Measurements from ENCODE around the gene CNOT6.
"Not testable (repeated sequence)": the region's sequence is repeated elsewhere in the genome, so short reads cannot be mapped to it uniquely, and the experiment has no call there.

CNOT6 gene

DNA sequence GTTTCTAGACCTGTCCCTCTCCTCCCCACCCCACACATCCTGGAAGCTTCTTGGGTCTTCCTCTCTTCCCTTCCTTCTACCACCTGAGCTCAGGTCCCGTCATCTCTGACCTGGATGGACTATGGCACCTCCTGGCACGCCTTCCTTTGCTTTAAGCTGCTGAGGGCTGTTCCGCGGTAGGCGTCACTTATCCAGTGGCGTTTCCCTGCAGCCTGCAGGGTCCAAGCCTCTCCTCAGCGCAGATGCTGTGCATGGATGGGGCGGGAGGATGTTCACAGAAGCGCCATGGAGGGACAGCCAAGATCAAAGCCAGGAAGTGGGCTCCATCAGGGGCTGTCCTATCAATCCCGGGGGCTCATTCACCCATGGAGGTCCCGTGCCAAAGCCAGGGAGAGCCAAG, 23.8 kb upstream of the CNOT6 start:
- no peaks in the 10 kb centered on the region for H3K4me1 ChIP-seq (ENCODE audit: low read depth, poor library complexity, severe bottlenecking)
- no peak overlapping the region for H3K4me3 ChIP-seq (IDR thresholded peaks at IDR 0.05; ENCODE audit: insufficient read depth, low read depth, low read length)
- no peaks in the 10 kb centered on the region for H4K20me1 ChIP-seq (ENCODE audit: insufficient read depth)
- no peak for TF ChIP-seq CTCF (conservative IDR thresholded peaks at IDR 0.05; ENCODE audit: low read depth, low read length)
- no peak overlapping the region for H3K4me2 ChIP-seq
- no peak overlapping the region for H3K9ac ChIP-seq
- no peaks in the 10 kb centered on the region for H3K27me3 ChIP-seq (ENCODE audit: insufficient read depth, low read depth)
- no peaks in the 10 kb centered on the region for H3K36me3 ChIP-seq (ENCODE audit: insufficient read depth)
- H2AFZ ChIP-seq (ENCODE audit: low read depth) = no peak overlapping the region
- no peaks in the 10 kb centered on the region for H3K79me2 ChIP-seq (ENCODE audit: insufficient read depth, low read depth)
- H3K27ac ChIP-seq = no peak overlapping the region

- Histone ChIP-seq H2AFZ (ENCODE audit: low read depth) (no peak overlapping the region), H3K4me2 (no peak overlapping the region)
- peak; percentile 85 for TF ChIP-seq CTCF (conservative IDR thresholded peaks at IDR 0.05; ENCODE audit: low read depth, low read length)
These were observed 23.1 kb upstream of the CNOT6 start for GRCh38 chr5:180470966-180471582.

DNA sequence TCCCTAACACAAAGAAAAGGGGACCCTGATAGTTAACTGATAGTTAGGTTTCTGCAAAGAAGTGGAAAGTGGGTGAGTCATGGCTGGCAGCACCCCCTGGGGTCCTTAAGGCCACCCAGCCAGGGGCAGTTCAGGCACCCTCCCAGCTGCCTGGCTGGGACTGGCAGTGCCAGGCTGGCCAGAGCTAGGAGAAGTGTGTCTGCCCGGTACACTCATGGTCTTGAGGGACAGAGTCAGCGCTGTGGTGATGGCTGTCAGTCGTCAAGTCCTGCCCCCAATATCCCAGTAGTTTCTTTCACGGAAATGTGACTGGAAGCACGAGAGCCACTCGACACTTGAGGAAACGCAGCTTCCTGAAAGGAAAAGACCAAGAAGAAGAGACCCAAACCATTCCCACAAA, 22.3 kb upstream of the CNOT6 start:
- Histone ChIP-seq H2AFZ (ENCODE audit: low read depth) (no peak overlapping the region), H3K36me3 (ENCODE audit: insufficient read depth) (no peaks in the 10 kb centered on the region), H3K27ac (no peak overlapping the region), H3K4me3 (IDR thresholded peaks at IDR 0.05; ENCODE audit: insufficient read depth, low read depth, low read length) (no peak overlapping the region), H3K4me1 (ENCODE audit: low read depth, poor library complexity, severe bottlenecking) (no peaks in the 10 kb centered on the region), H4K20me1 (ENCODE audit: insufficient read depth) (no peaks in the 10 kb centered on the region), H3K27me3 (ENCODE audit: insufficient read depth, low read depth) (no peaks in the 10 kb centered on the region), H3K4me2 (no peak overlapping the region), H3K79me2 (ENCODE audit: insufficient read depth, low read depth) (no peaks in the 10 kb centered on the region), H3K9ac (no peak overlapping the region)
- no peak for TF ChIP-seq CTCF (conservative IDR thresholded peaks at IDR 0.05; ENCODE audit: low read depth, low read length)

More at GRCh38 chr5:180470966-180471582, 23.1 kb upstream of the CNOT6 start:
- Histone ChIP-seq H3K79me2 (ENCODE audit: insufficient read depth, low read depth) (no peaks in the 10 kb centered on the region), H3K27me3 (ENCODE audit: insufficient read depth, low read depth) (no peaks in the 10 kb centered on the region), H4K20me1 (ENCODE audit: insufficient read depth) (no peaks in the 10 kb centered on the region), H3K36me3 (ENCODE audit: insufficient read depth) (no peaks in the 10 kb centered on the region), H3K4me1 (ENCODE audit: low read depth, poor library complexity, severe bottlenecking) (no peaks in the 10 kb centered on the region), H3K27ac (no peak overlapping the region), H3K4me3 (IDR thresholded peaks at IDR 0.05; ENCODE audit: insufficient read depth, low read depth, low read length) (no peak overlapping the region), H3K9ac (no peak overlapping the region)

GRCh38 chr5:180472269-180472668, 21.9 kb upstream of the CNOT6 start:
- Histone ChIP-seq H3K4me2 (no peak overlapping the region), H4K20me1 (ENCODE audit: insufficient read depth) (no peaks in the 10 kb centered on the region), H3K9ac (no peak overlapping the region), H3K4me1 (ENCODE audit: low read depth, poor library complexity, severe bottlenecking) (no peaks in the 10 kb centered on the region), H3K27me3 (ENCODE audit: insufficient read depth, low read depth) (no peaks in the 10 kb centered on the region), H2AFZ (ENCODE audit: low read depth) (no peak overlapping the region), H3K27ac (no peak overlapping the region), H3K79me2 (ENCODE audit: insufficient read depth, low read depth) (no peaks in the 10 kb centered on the region), H3K36me3 (ENCODE audit: insufficient read depth) (no peaks in the 10 kb centered on the region), H3K4me3 (IDR thresholded peaks at IDR 0.05; ENCODE audit: insufficient read depth, low read depth, low read length) (no peak overlapping the region)
- no peak for TF ChIP-seq CTCF (conservative IDR thresholded peaks at IDR 0.05; ENCODE audit: low read depth, low read length)

DNA sequence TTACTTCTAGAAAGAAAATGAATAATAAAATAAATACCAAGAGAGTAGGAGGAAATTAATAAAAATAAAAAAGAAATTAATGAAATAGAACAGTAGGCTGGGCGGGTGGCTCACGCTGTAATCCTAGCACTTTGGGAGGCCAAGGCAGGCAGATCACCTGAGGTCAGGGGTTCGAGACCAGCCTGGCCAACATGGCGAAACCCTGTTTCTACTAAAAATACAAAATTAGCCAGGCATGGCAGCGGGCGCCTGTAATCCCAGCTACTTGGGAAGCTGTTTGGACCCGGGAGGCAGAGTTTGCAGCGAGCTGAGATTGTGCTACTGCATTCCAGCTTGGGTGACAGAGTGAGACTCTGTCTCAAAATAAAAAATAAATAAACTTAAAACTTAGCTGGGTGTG, 20.8 kb upstream of the CNOT6 start:
- not testable (repeated sequence) for H3K79me2 ChIP-seq (ENCODE audit: insufficient read depth, low read depth); H4K20me1 ChIP-seq (ENCODE audit: insufficient read depth); H3K36me3 ChIP-seq (ENCODE audit: insufficient read depth); H3K9ac ChIP-seq; H3K4me1 ChIP-seq (ENCODE audit: low read depth, poor library complexity, severe bottlenecking); H2AFZ ChIP-seq (ENCODE audit: low read depth); H3K4me3 ChIP-seq (IDR thresholded peaks at IDR 0.05; ENCODE audit: insufficient read depth, low read depth, low read length); H3K27me3 ChIP-seq (ENCODE audit: insufficient read depth, low read depth); H3K4me2 ChIP-seq; H3K27ac ChIP-seq

Data from KMS-11 (cell line).